GM19372 (cell line): ENCODE results near the gene TAF3.
A peak's percentile ranks its signal among the peaks of the same experiment; 100 is the strongest.
"Not testable (repeated sequence)": the region's sequence is repeated elsewhere in the genome, so short reads cannot be mapped to it uniquely, and the experiment has no call there.

Source experiments
- ATAC-seq: cut with Tn5 transposase; IDR thresholded peaks from one replicate; pipeline ENCODE4 v1.9.1; 2021; ENCODE audit warnings: mild to moderate bottlenecking, low read depth, moderate library complexity; ENCODE audit not compliant: unreplicated experiment

The TAF3 gene

DNA sequence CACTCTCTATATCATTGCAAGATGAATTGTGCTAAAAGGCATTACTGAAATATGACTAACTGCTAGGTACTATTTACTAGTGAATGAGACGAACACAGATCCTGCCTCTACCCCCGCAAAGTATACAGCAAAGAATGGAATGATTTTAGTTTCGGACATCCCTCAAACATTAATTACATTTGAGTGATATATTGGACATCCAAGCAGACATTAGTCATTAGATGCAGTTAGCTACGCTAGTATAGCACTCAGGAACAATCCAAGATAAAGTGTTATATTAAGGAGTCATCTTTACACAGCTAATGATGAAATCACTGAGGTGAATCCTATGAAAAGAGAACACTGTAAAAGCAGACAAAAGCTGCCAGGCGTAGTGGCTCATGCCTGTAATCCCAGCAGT lies 7.3 kb upstream of the TAF3 start:
- ATAC-seq, result no peak

DNA sequence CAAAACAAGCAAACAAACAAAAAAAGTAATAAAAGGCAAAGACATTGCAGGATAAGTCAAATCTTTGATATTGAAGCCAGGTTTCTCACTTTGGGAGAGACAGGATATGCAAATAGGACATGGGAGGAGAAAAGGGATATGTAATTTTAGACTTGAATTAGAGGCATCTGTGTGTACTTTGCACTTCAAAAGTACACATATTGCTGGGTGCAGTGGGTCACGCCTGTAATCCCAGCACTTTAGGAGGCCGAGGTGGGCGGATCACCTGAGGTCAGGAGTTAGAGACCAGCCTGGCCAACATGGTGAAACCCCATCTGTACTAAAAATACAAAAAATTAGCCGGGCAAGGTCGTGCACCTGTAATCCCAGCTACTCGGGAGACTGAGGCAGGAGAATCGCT lies 6.6 kb upstream of the TAF3 start:
- not testable (repeated sequence) for ATAC-seq

DNA sequence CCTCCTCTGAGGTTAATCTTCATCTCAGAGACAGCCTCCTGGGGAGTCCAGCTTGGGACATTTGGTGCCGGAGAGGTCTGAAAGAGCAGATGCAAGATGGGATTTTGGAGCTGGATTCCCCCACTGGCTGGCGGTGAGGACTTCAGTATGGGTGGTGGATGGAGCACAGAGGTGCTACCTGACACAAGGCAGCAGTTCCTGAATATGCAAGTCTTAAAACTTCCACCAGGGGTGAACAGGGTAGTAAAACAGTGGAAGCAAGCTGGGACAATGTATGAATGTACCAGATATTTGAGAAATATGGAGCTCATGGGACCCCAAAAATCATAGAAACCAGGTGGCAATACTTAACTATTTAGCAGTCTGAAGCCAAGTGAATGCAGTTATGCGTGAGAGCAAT lies 4.8 kb upstream of the TAF3 start:
- no peak for ATAC-seq

- ATAC-seq, result no peak
These were observed 729 bp upstream of the TAF3 start for GRCh38 chr10:7817576-7817975.

GRCh38 chr10:7817984-7818294 lies 366 bp upstream of the TAF3 start:
- peak; percentile 19 for ATAC-seq

DNA sequence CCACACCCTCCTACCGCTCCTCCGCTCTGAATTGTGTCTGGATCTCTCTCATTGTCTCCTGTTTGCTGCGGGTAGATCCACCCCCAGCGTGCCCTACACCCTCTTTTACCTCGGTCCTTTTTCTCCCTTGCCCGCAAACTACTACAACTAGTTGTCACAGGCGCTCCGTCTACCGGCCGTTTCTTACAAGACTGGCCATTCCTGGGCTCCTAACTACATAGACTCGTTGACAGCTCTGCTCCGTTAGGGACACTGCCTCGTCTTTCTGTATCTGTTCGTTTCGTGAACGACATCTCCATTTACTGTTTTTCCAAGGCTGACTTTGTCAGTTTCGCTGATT lies 786 bp downstream of the TAF3 start:
- ATAC-seq, result peak; percentile 42

GRCh38 chr10:7824251-7824650 lies 5.9 kb downstream of the TAF3 start:
- no peak for ATAC-seq

- ATAC-seq, result no peak
These were observed 8.7 kb downstream of the TAF3 start for GRCh38 chr10:7826971-7827370.

- no peak for ATAC-seq
These were observed 11.1 kb downstream of the TAF3 start for GRCh38 chr10:7829289-7829834.

GRCh38 chr10:7832060-7832459 lies 13.8 kb downstream of the TAF3 start:
- no peak for ATAC-seq

DNA sequence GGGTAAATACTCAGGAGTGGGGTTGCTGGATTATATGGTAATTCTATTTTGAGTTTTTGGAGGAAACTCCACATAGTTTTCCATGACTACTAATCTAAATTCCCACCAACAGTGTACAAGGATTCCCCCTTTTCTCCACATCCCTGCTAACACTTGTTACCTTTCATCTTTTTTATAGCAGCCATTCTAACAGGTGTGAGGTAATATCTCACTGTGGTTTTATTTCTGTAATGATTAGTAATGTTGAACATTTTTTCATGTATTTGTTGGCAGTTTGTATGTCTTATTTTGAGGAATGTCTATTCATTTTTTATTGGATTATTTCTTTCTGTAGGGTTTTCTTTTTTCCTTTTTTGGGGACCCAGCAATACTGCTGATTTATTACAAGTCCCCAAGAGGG lies 14.9 kb downstream of the TAF3 start:
- ATAC-seq, result no peak

DNA sequence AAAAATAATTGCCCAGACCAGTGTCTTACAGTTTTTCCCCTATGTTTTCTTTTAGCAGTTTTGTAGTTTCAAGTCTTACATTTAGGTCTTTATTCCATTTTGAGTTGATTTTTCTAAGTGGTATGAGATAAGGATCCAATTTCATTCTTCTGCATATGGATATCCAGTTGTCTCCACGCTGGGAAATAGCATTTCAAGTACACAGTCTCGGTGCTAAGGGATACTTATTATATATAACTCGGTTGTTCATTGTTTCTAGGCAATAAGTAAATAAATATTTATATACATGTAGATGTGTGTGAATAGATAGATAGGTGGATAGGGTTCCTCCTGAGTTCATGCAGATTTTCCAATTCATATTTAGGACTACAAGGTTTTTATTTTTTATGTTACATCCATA lies 16.0 kb downstream of the TAF3 start:
- no peak for ATAC-seq

DNA sequence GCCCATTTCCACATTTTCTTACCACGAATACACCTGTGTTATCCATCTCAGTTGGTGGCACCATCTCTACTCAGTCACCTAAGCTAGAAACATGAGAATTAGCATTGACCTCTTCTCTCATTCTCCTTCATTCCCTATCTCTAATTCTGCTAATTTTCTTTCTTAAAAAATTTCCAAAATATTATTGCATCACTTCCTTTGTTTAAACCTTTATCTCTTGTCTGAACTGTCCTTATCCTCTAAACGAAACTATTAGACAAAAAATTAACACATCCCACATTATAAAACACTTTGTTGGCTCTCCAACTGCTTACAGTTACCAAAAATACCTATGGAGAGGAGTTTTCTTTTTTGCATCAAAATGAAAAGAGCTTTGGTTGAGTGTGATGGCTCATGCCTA lies 18.3 kb downstream of the TAF3 start:
- no peak for ATAC-seq

DNA sequence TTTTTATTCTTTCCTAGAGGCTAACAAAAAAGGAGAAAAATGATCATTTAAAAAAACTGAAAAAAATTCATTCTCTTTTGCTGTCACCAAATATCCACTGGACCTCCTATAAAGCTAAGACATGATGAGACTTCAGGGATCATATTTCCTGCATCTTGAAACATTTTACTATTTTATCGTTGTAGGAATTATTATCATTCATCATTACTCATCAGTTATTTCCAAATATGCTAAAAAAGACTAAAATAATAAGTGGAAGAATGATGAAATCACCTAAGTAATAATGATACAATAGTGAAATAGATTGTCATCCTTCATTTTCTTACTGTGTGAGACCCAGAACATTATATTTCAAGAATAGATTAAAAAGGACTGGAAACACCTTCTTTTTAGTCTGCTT lies 28.3 kb downstream of the TAF3 start:
- no peak for ATAC-seq

DNA sequence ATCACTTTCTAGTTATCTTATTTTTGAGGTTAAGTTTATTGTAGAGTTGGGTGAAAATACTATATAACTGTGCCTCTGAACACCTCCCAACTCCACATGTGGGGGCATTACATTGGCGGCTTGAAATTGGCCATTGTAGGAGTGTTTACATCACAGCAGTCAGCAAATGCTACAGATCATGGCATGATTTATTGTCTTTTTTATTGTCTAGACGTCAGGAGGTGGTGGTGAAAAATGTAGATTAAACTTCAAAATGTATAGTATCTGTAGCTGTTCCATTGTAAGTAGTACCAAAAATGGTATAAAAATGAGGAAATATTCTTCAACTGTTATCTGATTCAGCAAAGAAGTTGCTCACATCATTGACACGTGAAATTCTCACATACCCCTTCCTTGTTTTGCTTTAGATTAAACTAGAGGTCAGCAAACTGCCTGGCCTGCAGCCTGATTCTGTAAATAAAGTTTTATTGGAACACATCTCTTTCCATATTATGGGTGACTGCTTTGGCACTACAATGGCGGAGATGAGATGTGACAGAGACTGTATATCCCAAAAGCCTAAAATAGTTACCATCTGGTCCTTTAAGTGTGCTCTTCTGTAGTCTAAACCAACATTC lies 35.0 kb downstream of the TAF3 start:
- ATAC-seq, result no peak

GRCh38 chr10:7853890-7854289 lies 35.6 kb downstream of the TAF3 start:
- no peak for ATAC-seq

GRCh38 chr10:7855205-7855604 lies 36.9 kb downstream of the TAF3 start:
- ATAC-seq, result no peak

GRCh38 chr10:7856678-7857077 lies 38.4 kb downstream of the TAF3 start:
- ATAC-seq, result no peak

DNA sequence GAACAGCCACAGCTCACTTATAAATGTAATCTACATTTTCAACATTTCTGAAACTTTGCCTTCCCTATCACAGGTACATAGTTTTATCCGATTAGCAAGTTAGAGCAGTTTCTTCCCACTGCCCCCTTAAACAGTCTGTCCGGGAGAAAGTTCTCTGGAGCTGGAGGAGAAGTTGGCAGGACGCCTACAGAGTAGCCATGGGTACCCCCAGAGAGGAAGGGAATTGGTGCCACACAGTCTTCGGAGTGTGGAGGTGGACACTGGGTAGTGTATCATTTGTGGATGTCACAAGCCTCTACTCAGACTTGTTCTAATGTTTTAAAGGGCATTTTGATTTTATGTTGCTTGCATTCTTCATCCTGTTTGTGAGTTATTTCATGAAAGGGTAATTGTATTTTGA lies 39.0 kb downstream of the TAF3 start:
- no peak for ATAC-seq

- no peak for ATAC-seq
These were observed 43.3 kb downstream of the TAF3 start for GRCh38 chr10:7861509-7862120.

GRCh38 chr10:7862121-7862514 lies 43.8 kb downstream of the TAF3 start:
- ATAC-seq, result no peak

DNA sequence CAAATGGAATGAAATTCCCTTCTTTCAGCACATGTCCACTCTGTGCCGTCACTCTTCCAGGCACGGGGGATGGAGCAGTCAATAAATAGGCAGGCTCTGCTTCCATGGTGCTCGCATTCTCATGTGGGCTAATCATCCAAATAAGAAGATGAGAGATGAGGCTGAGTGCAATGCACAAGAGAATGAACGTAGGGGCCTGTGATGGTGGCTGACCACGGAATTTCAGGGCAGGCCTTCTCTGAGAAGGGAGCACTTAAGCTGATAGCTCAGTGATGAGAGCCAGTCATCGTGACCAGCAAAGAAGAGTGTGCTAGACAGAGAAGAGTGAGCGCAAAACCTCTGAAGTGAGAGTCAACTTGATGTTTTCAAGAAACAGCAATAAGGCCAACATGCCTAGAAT lies 47.9 kb downstream of the TAF3 start:
- ATAC-seq, result no peak

- ATAC-seq, result no peak
These were observed 53.7 kb downstream of the TAF3 start for GRCh38 chr10:7872041-7872442.
